ENCODE results near the gene TNPO1.

GRCh38 chr5:72878854-72879253 is 62.4 kb downstream of the TNPO1 start:
- TF ChIP-seq CTCF (IDR thresholded peaks at IDR 0.05 in 4 of 5, conservative IDR thresholded peaks at IDR 0.05 in 1 of 5) (no peak), POLR2A (IDR thresholded peaks at IDR 0.05) (no peak)
